GM19351 (cell line): ENCODE results near the gene KRT13.

Experiments
- ATAC-seq: cut with Tn5 transposase; IDR thresholded peaks from one replicate; pipeline ENCODE4 v1.9.1; 2021; ENCODE audit warnings: mild to moderate bottlenecking, moderate library complexity; ENCODE audit not compliant: unreplicated experiment

Gene KRT13

GRCh38 chr17:41475421-41475820 lies 30.0 kb downstream of the KRT13 start:
- ATAC-seq, result no peak

GRCh38 chr17:41474863-41475262 lies 30.5 kb downstream of the KRT13 start:
- no peak for ATAC-seq

GRCh38 chr17:41468346-41468745 lies 37.1 kb downstream of the KRT13 start:
- no peak for ATAC-seq

GRCh38 chr17:41467561-41467960 lies 37.9 kb downstream of the KRT13 start:
- no peak for ATAC-seq

GRCh38 chr17:41466988-41467387 lies 38.4 kb downstream of the KRT13 start, which contains the start of gene KRT32:
TSS of gene KRT32 (minus strand) at chr17:41467386. CDS start at chr17:41467325, 61 bp downstream.
- no peak for ATAC-seq

- no peak for ATAC-seq
Observed at GRCh38 chr17:41464682-41465081, 40.7 kb downstream of the KRT13 start.

GRCh38 chr17:41464173-41464572 lies 41.2 kb downstream of the KRT13 start:
- ATAC-seq, result no peak

- ATAC-seq, result no peak
Observed at GRCh38 chr17:41463746-41464145, 41.7 kb downstream of the KRT13 start.

GRCh38 chr17:41462705-41463104 lies 42.7 kb downstream of the KRT13 start:
- no peak for ATAC-seq

GRCh38 chr17:41457676-41458075 lies 47.7 kb downstream of the KRT13 start:
- ATAC-seq, result no peak

GRCh38 chr17:41456204-41456603 lies 49.2 kb downstream of the KRT13 start:
- ATAC-seq, result no peak

- no peak for ATAC-seq
Observed at GRCh38 chr17:41455236-41455635, 50.2 kb downstream of the KRT13 start.

GRCh38 chr17:41453066-41453465 lies 52.3 kb downstream of the KRT13 start:
- ATAC-seq, result no peak

- no peak for ATAC-seq
Observed at GRCh38 chr17:41452281-41452680, 53.1 kb downstream of the KRT13 start.

GRCh38 chr17:41451154-41451728 lies 54.2 kb downstream of the KRT13 start:
- no peak for ATAC-seq
